22Rv1 (cell line): Measurements from ENCODE around the gene TP53AIP1.

ENCODE experiments used
- CTCF ChIP-seq: fragments of 450-650 bp; IDR thresholded peaks from 2 replicates; pipeline ENCODE4 v1.5.1; 2017; ENCODE audit warnings: mild to moderate bottlenecking
- ZFX ChIP-seq: fragments of 450-650 bp; IDR thresholded peaks from 2 replicates; pipeline ENCODE4 v1.6.1; 2017; ENCODE audit warnings: antibody characterized with exemption, borderline replicate concordance

DNA sequence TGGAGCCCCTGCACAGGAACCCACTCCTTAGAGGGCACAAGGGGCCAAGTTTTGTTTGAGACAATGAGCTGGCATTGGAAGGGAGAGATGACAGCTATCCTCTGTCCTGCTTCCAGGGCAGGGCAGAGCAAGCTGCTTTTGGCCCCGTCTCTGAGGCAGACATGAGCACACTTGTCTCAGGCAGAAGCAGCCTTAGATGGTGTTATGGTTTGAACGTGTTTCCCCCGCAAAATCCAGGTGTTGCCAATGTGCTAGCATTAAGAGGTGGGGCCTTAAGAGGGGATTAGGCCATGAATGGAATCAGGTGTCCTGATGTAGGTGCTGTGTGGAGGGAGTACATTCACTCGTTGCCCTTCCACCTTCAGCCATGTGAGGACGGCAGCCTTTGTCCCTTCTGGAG is 2.5 kb downstream of the TP53AIP1 start:
- no peak for TF ChIP-seq CTCF
- no peak for TF ChIP-seq ZFX
